ENCODE results near the gene MCOLN1.

- TF ChIP-seq, protein P1, sequence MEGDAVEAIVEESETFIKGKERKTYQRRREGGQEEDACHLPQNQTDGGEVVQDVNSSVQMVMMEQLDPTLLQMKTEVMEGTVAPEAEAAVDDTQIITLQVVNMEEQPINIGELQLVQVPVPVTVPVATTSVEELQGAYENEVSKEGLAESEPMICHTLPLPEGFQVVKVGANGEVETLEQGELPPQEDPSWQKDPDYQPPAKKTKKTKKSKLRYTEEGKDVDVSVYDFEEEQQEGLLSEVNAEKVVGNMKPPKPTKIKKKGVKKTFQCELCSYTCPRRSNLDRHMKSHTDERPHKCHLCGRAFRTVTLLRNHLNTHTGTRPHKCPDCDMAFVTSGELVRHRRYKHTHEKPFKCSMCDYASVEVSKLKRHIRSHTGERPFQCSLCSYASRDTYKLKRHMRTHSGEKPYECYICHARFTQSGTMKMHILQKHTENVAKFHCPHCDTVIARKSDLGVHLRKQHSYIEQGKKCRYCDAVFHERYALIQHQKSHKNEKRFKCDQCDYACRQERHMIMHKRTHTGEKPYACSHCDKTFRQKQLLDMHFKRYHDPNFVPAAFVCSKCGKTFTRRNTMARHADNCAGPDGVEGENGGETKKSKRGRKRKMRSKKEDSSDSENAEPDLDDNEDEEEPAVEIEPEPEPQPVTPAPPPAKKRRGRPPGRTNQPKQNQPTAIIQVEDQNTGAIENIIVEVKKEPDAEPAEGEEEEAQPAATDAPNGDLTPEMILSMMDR (IDR thresholded peaks at IDR 0.05; ENCODE audit: poor library complexity), result no peak
- no peak for TF ChIP-seq EZH2phosphoT487 (IDR thresholded peaks at IDR 0.05; ENCODE audit: low read depth, severe bottlenecking, unreplicated experiment)
Observed at GRCh38 chr19:7519361-7520130, 2.9 kb upstream of the MCOLN1 start.

All from hepatocyte (in vitro differentiated cells).